Measurements from ENCODE around the gene SPATA31C1.
"Not testable (repeated sequence)": the region's sequence is repeated elsewhere in the genome, so short reads cannot be mapped to it uniquely, and the experiment has no call there.

The SPATA31C1 gene

DNA sequence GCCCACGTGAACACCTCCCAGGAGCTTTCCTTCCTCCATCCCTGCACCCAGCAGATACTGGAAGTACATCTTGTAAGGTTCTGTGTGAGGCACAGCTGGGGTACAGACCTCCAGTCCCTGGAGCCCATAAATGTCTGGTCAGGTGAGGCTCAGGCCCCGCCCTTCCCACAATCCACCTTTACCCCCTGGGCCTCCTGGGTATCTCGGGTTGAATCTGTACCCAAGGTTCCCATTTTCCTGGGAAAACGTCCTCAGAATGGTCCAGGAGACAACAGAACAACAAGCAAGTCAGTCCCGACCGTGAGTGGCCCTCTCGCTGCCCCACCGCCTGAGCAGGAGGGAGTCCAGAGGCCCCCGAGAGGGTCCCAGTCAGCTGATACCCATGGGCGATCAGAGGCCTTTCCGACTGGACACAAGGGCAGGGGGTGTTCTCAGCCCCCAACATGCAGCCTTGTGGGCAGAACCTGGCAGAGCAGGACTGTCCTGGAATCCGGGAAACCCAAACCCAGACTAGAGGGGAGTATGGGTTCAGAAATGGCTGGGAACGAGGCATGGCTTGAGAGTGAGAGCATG is 30.7 kb upstream of the SPATA31C1 start:
- no peak for DNase-seq

GRCh38 chr9:87887661-87888480 is 29.9 kb upstream of the SPATA31C1 start:
- DNase-seq, result no peak

DNA sequence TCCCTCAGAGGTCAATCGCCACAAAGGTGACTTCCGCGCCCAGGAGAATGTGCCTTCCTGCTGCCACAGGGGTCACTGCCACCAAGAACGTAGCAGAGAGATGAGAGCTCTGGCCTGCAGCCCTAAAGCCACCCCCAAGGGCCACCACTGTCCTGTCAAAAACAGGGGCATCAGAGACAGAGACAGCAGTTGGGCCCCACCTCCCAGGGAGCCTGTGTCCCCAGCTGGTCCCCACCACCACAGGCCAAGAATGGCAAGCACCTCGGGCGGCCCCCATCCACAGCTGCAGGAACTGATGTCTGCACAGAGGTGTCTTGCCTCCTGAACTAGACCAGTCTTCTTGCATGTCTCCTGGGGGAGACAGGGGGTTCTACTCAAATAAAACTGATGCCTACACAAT is 29.3 kb upstream of the SPATA31C1 start:
- no peak for DNase-seq

DNA sequence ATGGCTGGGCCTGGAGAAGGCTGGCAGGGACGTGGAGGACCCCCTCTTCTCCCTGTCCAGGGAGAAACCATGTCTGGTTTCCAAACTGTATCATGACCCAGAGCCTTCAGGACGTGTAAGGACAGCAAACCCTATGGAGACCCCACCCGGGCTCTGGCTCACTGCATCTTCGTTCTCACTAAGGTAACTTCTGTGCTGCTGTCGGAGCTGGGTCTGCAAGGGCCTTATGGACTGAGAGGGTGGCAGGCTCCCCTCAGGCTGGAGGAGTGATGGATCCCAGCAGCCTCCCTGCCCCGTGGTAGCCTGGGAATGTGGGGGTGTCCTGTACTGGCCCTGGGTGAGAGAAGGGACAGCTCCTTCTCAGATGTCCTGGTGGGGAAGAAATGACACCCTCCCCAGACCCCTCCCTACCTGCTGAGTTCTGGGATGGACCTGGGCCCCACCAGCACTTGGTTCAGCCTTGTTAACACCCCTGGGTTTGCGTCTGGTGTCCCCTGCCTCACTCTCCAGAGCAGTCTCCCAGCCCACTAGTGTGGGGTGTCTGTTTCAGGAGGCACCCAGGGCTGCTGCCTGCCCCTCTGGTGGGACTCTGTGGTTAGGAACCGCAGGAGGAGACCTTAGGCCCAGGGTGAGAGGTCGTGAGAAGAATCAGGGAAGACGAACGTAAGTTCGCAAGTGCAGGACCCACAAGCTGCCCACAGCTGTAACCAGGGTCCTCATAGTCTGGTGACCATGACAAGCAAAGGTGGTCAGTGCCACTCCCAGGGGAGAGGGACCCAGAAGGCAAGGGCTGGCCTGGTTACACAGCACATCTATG is 28.5 kb upstream of the SPATA31C1 start:
- no peak for DNase-seq

DNA sequence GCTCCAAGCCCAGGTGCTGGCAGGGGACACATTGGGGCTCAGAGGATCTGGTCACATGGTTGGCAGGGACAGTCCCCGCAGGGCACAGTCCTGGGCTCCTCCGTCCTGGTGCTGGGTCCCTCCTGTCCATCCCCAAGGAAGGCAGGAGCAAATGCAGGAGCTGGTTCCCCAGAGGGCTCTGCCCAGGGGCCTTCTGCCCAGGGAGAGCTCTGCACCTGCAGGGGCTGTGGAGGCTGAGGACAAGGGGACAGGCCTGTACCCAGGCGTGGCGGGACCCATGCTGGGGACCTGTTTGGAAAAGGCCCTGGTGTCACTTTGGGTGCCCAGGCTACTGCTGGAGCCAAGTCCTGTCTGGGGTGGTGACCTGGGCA is 27.9 kb upstream of the SPATA31C1 start:
- DNase-seq, result no peak

- no peak for DNase-seq
These were observed 26.9 kb upstream of the SPATA31C1 start for GRCh38 chr9:87890837-87891236.

- DNase-seq, result no peak
These were observed 26.0 kb upstream of the SPATA31C1 start for GRCh38 chr9:87891754-87892153.

GRCh38 chr9:87892956-87893355 is 24.8 kb upstream of the SPATA31C1 start:
- DNase-seq, result no peak

DNA sequence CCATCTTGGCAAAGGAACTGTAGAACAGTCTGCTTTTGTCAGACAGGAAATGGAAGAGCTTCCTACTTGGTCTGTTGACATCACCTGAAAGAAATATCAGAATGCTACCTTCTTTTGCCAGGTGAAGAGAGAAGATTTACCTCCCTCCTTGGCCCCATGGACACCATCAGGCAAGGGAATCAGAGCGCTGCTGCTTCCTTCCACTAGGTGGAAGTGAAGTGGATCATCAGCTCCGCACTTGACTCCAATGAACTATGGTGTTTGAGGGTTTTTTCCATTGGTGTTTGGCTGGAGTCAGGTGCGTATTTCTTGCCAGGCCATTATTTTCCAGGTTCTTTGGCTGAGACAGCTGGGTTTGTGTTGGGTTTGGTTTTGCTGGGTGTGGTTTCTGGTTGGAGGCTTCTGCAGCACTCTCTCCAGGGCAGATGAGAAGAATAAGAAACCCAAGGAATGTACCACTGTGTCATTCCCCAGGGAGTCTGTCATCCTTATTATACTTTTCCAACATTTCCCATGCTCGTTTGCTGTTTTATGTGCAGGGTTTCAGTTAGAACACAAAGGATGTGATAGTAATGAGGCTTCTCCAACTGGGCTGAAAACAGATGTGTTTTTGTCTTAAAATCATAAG is 22.6 kb upstream of the SPATA31C1 start:
- no peak for DNase-seq

- no peak for DNase-seq
These were observed 20.9 kb upstream of the SPATA31C1 start for GRCh38 chr9:87896891-87897290.

DNA sequence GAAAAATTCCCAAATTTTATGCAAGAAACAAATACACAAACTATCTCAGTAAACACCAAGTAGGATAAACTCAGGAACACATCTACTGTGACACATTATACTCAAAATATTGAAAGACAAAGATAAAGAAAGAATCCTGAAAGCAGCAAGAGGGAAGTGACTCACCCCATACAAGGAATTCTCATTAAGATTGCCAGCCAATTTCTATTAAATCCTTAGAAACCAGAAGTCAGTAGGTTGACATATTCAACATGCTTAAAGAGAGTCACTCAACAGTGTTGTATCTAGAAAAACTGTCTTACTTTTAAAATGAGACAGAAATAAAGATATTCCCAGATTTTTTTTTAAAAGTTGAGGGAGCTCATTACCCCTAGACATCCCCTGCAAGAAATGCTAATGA is 19.6 kb upstream of the SPATA31C1 start:
- no peak for DNase-seq

DNA sequence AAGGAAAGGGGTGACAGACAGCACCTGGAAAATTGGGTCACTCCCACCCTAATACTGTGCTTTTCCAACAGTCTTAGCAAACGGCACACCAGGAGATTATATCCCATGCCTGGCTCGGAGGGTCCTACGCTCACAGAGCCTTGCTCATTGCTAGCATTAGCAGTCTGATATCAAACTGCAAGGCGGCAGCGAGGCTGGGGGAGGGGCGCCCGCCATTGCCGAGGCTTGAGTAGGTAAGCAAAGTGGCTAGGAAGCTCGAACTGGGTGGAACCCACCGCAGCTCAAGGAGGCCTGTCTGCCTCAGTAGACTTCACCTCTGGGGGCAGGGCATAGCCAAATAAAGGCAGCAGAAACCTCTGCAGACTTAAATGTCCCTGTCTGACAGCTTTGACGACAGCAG is 15.4 kb upstream of the SPATA31C1 start:
- not testable (repeated sequence) for DNase-seq

GRCh38 chr9:87909310-87910041 is 8.3 kb upstream of the SPATA31C1 start:
- DNase-seq, result no peak

- no peak for DNase-seq
These were observed 6.9 kb upstream of the SPATA31C1 start for GRCh38 chr9:87910821-87911220.

DNA sequence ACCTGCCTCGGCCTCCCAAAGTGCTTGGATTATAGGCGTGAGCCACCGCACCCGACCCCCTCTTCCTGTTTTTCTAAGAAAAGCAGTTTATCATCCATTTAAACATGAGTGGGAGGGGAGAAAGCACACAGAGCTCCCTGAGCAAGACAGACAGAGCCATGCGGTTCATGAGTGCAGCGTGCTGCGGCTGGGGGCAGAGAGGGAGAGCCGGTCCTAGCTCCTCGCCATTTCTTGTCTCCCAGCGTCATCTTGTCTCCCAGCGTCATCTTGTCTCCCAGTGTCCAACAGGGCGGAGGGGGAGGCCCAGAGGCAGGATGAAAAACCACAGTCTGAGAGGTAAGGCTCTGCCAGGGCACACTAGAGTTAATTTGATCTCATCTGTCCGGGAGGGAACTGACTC is 1.3 kb downstream of the SPATA31C1 start:
- peak; percentile 28 for DNase-seq

- not testable (repeated sequence) for DNase-seq
These were observed 3.8 kb downstream of the SPATA31C1 start for GRCh38 chr9:87921561-87921960.

DNA sequence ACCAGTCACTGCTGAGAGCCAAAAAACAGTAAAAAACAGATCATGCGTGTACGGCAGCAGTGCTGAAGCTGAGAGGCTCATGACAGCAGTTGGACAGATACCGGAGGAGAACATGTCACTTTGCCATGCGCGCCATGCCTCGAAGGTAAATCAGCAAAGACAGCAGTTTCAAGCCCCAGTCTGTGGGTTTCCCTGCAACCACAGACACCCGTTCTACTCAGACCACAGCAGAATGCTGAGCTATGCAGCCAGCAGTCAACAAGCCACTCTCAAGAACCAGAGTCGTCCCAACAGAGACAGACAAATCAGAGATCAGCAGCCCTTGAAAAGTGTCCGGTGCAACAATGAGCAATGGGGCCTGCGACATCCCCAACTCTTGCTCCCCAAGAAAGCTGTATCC is 5.2 kb downstream of the SPATA31C1 start:
- not testable (repeated sequence) for DNase-seq

DNA sequence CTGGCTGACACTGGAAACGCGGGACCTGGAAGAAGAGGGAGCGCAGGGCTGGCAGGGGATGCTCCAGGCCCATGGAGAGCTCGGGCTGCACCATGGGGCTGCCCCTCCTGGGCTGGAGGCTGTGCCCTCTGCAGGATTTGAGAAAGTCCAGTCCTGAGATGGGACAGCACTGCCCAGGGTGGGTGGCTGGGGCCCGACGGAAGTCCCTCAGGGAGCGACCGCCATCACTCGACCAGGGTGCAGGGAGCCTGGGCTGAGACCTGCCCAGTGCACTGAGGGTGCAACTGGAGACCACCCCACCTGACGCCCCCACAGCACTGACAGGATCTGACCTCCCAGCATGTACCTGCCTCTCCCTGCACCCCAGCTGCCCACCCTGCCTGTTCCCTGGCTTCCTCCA is 7.1 kb downstream of the SPATA31C1 start:
- DNase-seq, result not testable (repeated sequence)

DNA sequence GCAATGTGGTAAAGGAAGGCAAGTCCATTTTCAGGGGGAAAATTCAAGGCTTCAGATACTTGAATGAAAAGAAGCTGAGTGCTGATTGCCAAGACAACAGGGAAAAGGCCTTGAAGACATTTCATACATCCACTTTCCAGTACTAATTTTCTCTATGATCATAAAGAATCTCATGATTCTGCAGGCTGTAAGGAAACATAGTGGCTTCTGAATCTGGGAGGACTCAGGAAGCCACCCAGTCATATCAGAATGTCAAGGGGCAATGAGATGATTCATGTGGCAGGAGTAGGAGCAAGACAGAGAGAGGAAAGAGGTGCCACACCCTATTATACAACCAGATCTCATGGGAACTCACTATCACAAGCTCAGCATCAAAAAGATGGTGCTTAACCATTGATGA is 11.4 kb downstream of the SPATA31C1 start:
- not testable (repeated sequence) for DNase-seq

DNA sequence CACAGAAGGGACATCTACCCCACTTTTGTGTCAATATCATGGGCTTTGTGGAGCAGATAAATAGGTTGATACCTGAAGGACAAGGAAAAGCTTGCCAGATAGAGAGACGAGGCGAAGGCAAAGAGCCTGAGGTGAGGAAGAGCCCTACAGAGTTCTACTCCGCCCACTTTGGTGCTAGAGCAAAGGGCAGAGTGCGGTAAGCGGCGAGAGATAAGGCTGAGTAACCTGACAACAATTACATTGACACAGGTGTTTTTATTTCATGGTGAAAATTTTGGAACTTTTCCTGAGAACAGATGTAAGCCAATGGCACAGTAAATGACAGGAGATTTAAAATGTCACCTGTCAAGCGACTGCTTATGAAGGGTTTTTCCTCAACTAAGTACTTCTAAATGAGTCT is 16.7 kb downstream of the SPATA31C1 start:
- not testable (repeated sequence) for DNase-seq

DNA sequence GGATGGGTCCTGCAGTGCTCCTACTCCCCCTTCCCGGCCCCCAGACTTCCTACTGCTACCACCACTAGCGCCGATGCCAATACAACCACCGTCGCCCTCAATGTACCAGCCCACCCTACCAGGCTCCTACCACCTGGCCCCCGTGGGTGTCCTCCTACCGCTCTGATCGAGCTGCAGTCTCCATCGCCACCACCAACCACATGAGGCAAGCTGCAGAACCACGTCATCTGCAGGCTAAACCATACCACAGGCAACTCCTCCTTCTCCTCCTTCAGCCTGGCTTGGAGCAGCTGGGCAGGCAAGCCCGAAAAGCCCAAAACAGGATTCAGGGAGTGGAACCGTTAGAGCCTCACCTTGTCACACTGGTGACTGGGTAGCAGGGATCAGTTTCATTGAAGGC is 19.6 kb downstream of the SPATA31C1 start:
- DNase-seq, result not testable (repeated sequence)

GRCh38 chr9:87937918-87938317 is 20.2 kb downstream of the SPATA31C1 start:
- not testable (repeated sequence) for DNase-seq
